Activated CD8-positive, alpha-beta memory T cell treated with anti-CD3 and anti-CD28 coated beads for 24 hours (primary cell): ENCODE measurements around the gene MAGEA9.
A peak's percentile ranks its signal among the peaks of the same experiment; 100 is the strongest.
"Not testable (repeated sequence)": the region's sequence is repeated elsewhere in the genome, so short reads cannot be mapped to it uniquely, and the experiment has no call there.

Experiments used
- DNase-seq: peaks from one replicate; pipeline ENCODE4 v3.0.0-alpha.2; 2020

The MAGEA9 gene

GRCh38 chrX:149818652-149819051 is 36.9 kb downstream of the MAGEA9 start:
- no peak for DNase-seq

GRCh38 chrX:149819371-149819770 is 37.6 kb downstream of the MAGEA9 start:
- DNase-seq: no peak

- peak; percentile 84 for DNase-seq
Observed at GRCh38 chrX:149825424-149825823, 43.7 kb downstream of the MAGEA9 start.

- no peak for DNase-seq
Observed at GRCh38 chrX:149827254-149827653, 45.5 kb downstream of the MAGEA9 start.

GRCh38 chrX:149829751-149830191 is 48.0 kb downstream of the MAGEA9 start:
- DNase-seq: no peak

GRCh38 chrX:149830192-149830873 is 48.6 kb downstream of the MAGEA9 start:
- DNase-seq: peak; percentile 73

- no peak for DNase-seq
Observed at GRCh38 chrX:149831473-149831872, 49.7 kb downstream of the MAGEA9 start.

- DNase-seq: not testable (repeated sequence)
Observed at GRCh38 chrX:149836728-149837127, 55.0 kb downstream of the MAGEA9 start.

- no peak for DNase-seq
Observed at GRCh38 chrX:149837167-149837566, 55.4 kb downstream of the MAGEA9 start.
